GM12864 (cell line): ENCODE results near the gene ITPK1.

Experiments used
- DNase-seq: peaks from one replicate; pipeline ENCODE4 v3.0.0-alpha.2; 2011; ENCODE audit warnings: low read depth
- H3K4me3 ChIP-seq: 2 replicates; pipeline ENCODE4 v1.5.1; 2011; ENCODE audit warnings: mild to moderate bottlenecking, low read depth, low read length, control low read depth
- CTCF ChIP-seq: IDR thresholded peaks from 2 replicates; pipeline ENCODE4 v1.5.1; 2011; ENCODE audit warnings: low read depth, mild to moderate bottlenecking, moderate library complexity, low read length, control low read depth, inconsistent platforms; ENCODE audit errors: missing control alignments

The ITPK1 gene

GRCh38 chr14:92897922-92898565 is 217.7 kb downstream of the ITPK1 start:
- TF ChIP-seq CTCF, result no peak
- no peak for DNase-seq
- no peak overlapping the region for H3K4me3 ChIP-seq

- no peak overlapping the region for H3K4me3 ChIP-seq
- no peak for DNase-seq
- no peak for TF ChIP-seq CTCF
Observed at GRCh38 chr14:92895352-92895878, 220.3 kb downstream of the ITPK1 start.

- no peak for DNase-seq
- TF ChIP-seq CTCF, result no peak
- H3K4me3 ChIP-seq, result no peak overlapping the region
Observed at GRCh38 chr14:92892589-92892988, 223.1 kb downstream of the ITPK1 start.

GRCh38 chr14:92890830-92891588 is 224.7 kb downstream of the ITPK1 start:
- DNase-seq, result no peak
- H3K4me3 ChIP-seq, result no peak overlapping the region
- TF ChIP-seq CTCF, result no peak

DNA sequence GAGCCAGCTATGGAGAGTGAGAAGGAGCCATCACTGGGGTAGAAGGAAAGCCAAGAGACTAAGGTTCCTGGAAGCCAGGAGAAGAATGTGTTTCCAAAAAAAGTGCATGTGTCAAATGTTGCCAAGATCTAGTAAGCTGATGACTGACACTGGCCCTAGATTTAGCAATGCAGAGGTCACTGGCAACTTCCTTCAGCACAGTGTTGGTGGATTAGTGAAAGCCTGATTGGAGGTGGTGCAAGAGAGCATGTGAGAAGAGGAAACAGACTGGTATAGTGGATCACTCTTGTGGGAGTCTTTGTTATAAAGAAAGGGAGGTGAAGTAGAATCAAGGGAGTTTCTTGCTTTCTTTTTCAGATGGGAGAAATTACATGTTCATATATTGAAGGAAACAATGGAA is 226.8 kb downstream of the ITPK1 start:
- TF ChIP-seq CTCF, result no peak
- no peak overlapping the region for H3K4me3 ChIP-seq
- no peak for DNase-seq

DNA sequence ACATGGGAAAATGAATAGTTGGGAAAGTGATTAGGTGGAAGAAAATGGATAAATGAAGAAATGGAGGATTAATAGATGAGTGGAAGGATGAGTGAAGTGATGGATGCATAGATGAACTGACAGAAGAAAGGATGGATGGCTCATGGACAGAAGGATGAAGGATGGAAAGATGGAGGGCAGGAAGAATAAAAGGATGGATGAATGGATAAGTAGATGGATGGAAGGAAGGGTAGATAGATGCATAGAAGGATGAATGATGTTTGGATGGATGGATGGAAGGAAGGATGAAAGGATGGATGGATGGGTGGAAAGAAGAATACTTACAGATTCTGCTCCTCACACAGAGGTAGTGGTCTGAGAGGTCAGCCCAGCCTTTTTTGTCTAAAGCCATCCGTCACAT is 228.6 kb downstream of the ITPK1 start:
- no peak for DNase-seq
- H3K4me3 ChIP-seq, result no peak overlapping the region
- no peak for TF ChIP-seq CTCF
